ENCODE data around the gene PXDC1. TPM values are rescaled to one million over a fixed set of nuclear protein-coding genes. Genes with fewer than 3 reads are reported as not detected.

Gene PXDC1
- total and polyA plus RNA-seq, 8 donors = 1.2 to 90.1 (median 35.3) TPM

DNA sequence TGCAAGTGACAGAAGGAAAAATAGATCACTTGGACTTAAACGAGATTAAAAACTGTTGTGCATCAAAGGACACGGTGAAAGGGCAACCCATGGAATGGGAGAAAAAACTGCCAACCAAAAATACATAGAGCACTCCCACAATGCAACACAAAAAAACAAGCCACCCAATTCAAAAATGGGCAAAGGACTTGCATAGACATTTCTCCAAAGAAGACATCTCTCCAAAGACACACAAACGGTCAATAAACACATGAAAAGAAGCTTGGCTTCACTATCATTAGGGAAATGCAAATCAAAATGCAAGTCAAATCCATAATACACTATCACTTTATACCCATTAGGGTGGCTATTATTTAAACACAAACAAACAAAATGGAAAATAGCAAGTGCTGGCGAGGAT, 45.0 kb downstream of the PXDC1 start:
- Histone ChIP-seq H3K27me3 (no peaks in the 10 kb centered on the region), H3K27ac (no peak overlapping the region), H3K9me3 (no peaks in the 10 kb centered on the region), H3K4me3 (no peak overlapping the region), H3K36me3 (no peaks in the 10 kb centered on the region), H3K4me1 (peaks cover 0 to 4% (median 1%) of the 10 kb centered on the region in 4 donors)
- TF ChIP-seq POLR2A (IDR thresholded peaks at IDR 0.05) (no peak), POLR2AphosphoS5 (IDR thresholded peaks at IDR 0.05) (no peak), EP300 (IDR thresholded peaks at IDR 0.05) (no peak)
- TF ChIP-seq, protein P1, sequence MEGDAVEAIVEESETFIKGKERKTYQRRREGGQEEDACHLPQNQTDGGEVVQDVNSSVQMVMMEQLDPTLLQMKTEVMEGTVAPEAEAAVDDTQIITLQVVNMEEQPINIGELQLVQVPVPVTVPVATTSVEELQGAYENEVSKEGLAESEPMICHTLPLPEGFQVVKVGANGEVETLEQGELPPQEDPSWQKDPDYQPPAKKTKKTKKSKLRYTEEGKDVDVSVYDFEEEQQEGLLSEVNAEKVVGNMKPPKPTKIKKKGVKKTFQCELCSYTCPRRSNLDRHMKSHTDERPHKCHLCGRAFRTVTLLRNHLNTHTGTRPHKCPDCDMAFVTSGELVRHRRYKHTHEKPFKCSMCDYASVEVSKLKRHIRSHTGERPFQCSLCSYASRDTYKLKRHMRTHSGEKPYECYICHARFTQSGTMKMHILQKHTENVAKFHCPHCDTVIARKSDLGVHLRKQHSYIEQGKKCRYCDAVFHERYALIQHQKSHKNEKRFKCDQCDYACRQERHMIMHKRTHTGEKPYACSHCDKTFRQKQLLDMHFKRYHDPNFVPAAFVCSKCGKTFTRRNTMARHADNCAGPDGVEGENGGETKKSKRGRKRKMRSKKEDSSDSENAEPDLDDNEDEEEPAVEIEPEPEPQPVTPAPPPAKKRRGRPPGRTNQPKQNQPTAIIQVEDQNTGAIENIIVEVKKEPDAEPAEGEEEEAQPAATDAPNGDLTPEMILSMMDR (IDR thresholded peaks at IDR 0.05) = no peak
- 84 to 91% (median 87%) methylated on average over 4 of the region's 4 CpGs for WGBS, 5 donors
- DNase-seq = no peak
- intact Hi-C loops (cut with DNase I; ENCODE audit: low total_unique reads) = no loop called here

DNA sequence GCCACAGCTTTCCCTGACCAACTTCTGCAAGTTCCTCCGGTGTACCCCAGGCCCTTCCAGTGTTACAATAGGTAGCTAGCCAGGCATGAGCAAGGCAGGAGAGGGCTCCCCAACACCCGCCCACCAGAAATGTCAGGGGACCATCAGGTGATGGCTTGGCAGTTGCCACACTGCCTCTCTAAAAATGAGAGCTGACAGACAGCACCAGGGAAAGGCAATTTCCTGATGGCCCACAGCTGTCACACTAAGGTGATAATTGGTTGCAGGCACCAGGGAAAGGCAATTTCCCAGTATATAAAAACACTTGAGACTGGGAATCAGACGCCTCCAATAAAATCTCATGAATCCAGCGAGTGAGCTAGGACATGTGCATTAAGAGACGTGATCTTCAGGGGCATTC, 49.9 kb downstream of the PXDC1 start:
- Histone ChIP-seq H3K4me3 (no peak overlapping the region), H3K27ac (no peak overlapping the region), H3K9me3 (no peaks in the 10 kb centered on the region), H3K27me3 (no peaks in the 10 kb centered on the region), H3K4me1 (no peaks in the 10 kb centered on the region), H3K36me3 (no peaks in the 10 kb centered on the region)
- no peak for DNase-seq
- TF ChIP-seq, protein P1 (IDR thresholded peaks at IDR 0.05) = no peak
- TF ChIP-seq POLR2A (IDR thresholded peaks at IDR 0.05) = no peak
- no peak for TF ChIP-seq EP300 (IDR thresholded peaks at IDR 0.05)
- no peak for TF ChIP-seq POLR2AphosphoS5 (IDR thresholded peaks at IDR 0.05)
- 82 to 95% (median 92%) methylated on average over 5 of the region's 5 CpGs for WGBS, 5 donors
- intact Hi-C loops (cut with DNase I; ENCODE audit: low total_unique reads) = no loop called here

DNA sequence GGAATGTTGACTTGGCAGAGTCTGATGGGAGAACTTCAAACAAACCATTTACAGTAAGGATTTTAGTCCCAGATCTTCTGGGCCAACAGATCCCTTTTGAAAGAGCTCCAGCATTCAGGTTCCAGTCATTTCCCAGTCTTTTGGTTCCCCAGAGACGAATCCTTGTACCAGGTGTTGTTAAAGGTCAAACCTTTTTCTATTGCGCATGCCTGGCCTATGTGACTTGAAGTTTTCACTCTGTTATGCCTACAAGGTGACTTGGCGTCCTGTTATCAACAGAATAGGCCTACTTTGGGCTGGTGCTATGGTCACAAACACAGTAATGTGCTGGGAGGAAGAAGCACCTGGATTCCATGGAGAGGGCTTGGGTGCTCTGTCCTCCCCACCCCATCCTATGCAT, 52.3 kb downstream of the PXDC1 start:
- 71 to 92% (median 84%) methylated on average over 3 of the region's 3 CpGs for WGBS, 5 donors
- no peaks in the 10 kb centered on the region for H3K27me3 ChIP-seq
- no peaks in the 10 kb centered on the region for H3K9me3 ChIP-seq
- H3K4me1 ChIP-seq = no peaks in the 10 kb centered on the region
- no peaks in the 10 kb centered on the region for H3K36me3 ChIP-seq
- TF ChIP-seq POLR2AphosphoS5 (IDR thresholded peaks at IDR 0.05) = no peak
- no peak for TF ChIP-seq POLR2A (IDR thresholded peaks at IDR 0.05)
- no peak for TF ChIP-seq EP300 (IDR thresholded peaks at IDR 0.05)
- TF ChIP-seq, protein P1 (IDR thresholded peaks at IDR 0.05) = no peak
- intact Hi-C loops (cut with DNase I; ENCODE audit: low total_unique reads) = no loop called here
- H3K27ac ChIP-seq = no peak overlapping the region
- no peak overlapping the region for H3K4me3 ChIP-seq
- no peak for DNase-seq

DNA sequence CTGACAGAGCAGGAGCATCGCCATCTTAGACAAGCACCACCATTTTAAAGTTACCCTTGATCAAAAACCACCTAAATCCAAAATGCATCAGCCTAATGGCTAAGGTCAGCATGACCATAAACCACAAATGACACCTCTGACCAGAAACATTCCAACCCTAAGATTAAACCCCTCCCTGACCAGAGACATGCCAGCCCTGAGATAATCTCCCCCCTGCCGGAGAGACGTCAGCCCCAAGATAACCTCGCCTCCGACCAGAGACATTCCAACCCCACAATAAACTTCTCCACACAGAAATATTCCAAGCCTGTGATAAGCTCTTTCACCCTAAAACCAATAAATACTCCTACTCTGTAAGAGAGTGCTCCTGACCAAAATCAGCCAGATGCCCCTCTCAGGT, 53.5 kb downstream of the PXDC1 start:
- no peaks in the 10 kb centered on the region for H3K4me1 ChIP-seq
- intact Hi-C loops (cut with DNase I; ENCODE audit: low total_unique reads) = no loop called here
- no peaks in the 10 kb centered on the region for H3K9me3 ChIP-seq
- H3K36me3 ChIP-seq = no peaks in the 10 kb centered on the region
- no peak overlapping the region for H3K27ac ChIP-seq
- H3K27me3 ChIP-seq = no peaks in the 10 kb centered on the region
- WGBS, 5 donors = 81 to 92% (median 86%) methylated on average over 5 of the region's 5 CpGs
- no peak for DNase-seq
- H3K4me3 ChIP-seq = no peak overlapping the region
- TF ChIP-seq POLR2A (IDR thresholded peaks at IDR 0.05) (no peak), POLR2AphosphoS5 (IDR thresholded peaks at IDR 0.05) (no peak), EP300 (IDR thresholded peaks at IDR 0.05) (no peak)
- TF ChIP-seq, protein P1 (IDR thresholded peaks at IDR 0.05) = no peak

Measured in stomach (tissue), 9 donors.